GM12873 (cell line): ENCODE results near the gene ECE1.

ENCODE experiments used
- TF ChIP-seq, protein P1 (sequence below): IDR thresholded peaks from 2 replicates; pipeline ENCODE4 v1.5.1; 2012; ENCODE audit warnings: low read depth, mild to moderate bottlenecking, moderate library complexity, low read length, control low read depth; ENCODE audit not compliant: insufficient read depth; ENCODE audit errors: missing control alignments

ECE1 gene

DNA sequence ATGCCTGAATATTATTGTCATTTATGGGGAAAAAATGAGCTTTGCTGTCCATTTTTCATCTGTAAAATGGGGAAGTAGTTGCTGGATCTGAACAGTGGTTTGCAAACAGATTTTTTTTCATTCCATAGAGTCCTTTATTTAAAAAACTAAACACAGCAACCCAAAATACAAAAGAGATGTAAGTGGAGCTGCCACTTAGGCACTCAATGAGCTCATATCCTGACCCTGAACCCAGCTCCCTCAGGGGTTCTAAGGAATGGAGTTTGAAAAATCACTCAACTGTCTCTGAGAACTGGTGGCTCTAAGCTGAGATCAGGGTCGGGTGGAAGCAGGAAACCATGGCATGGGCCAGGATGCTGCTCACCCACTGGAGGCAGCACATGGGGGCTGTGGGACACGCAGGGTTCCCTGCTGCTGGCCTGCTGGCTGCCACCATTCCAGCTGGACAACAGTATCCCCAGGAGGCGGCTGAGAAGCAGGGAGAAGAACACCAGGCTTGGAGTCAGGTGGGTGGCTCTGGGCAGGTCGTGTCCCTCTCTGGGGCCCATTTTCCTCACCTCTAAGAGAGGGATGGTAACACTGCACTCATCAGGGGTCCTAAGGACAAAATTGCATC lies 9.6 kb upstream of the ECE1 start:
- TF ChIP-seq, protein P1, sequence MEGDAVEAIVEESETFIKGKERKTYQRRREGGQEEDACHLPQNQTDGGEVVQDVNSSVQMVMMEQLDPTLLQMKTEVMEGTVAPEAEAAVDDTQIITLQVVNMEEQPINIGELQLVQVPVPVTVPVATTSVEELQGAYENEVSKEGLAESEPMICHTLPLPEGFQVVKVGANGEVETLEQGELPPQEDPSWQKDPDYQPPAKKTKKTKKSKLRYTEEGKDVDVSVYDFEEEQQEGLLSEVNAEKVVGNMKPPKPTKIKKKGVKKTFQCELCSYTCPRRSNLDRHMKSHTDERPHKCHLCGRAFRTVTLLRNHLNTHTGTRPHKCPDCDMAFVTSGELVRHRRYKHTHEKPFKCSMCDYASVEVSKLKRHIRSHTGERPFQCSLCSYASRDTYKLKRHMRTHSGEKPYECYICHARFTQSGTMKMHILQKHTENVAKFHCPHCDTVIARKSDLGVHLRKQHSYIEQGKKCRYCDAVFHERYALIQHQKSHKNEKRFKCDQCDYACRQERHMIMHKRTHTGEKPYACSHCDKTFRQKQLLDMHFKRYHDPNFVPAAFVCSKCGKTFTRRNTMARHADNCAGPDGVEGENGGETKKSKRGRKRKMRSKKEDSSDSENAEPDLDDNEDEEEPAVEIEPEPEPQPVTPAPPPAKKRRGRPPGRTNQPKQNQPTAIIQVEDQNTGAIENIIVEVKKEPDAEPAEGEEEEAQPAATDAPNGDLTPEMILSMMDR: no peak

DNA sequence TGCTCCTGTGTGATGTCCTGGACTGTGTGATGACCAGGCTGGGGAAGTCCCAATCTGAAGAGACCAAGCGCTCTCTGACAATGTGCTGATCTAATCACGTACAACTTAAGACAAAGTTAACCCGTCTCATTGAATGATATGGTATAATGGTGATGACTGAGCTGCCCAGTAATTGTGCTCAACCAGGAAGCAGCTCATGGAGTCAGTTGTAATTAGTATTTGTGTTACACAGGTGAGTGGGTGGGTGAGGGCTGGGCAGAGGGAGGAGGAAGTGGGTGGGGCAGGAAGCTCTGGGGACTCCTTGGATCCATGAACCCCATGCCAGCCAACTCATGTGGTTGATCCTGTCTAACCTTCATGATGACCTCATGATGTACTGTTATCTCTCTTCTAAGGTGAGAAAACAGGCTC lies 8.7 kb upstream of the ECE1 start:
- TF ChIP-seq, protein P1: no peak

DNA sequence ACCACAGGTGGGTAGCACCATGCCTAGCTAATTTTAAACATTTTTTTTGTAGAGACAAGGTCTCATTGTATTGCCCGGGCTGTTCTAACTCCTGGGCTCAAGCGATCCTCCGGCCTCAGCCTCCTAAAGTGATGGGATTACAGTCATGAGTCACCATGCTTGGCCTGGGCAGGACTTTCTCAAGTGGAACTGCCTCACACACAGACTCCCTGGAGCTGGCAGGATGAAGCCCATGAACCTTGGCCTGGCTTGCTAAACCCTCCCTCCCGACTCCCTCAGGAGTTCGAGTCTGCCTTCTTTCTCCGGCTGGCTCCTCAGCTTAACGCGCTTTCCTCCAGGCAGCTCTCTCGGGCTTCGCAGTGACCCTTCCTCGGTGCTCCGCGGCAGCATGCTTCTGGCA lies 7.7 kb upstream of the ECE1 start:
- TF ChIP-seq, protein P1: no peak

DNA sequence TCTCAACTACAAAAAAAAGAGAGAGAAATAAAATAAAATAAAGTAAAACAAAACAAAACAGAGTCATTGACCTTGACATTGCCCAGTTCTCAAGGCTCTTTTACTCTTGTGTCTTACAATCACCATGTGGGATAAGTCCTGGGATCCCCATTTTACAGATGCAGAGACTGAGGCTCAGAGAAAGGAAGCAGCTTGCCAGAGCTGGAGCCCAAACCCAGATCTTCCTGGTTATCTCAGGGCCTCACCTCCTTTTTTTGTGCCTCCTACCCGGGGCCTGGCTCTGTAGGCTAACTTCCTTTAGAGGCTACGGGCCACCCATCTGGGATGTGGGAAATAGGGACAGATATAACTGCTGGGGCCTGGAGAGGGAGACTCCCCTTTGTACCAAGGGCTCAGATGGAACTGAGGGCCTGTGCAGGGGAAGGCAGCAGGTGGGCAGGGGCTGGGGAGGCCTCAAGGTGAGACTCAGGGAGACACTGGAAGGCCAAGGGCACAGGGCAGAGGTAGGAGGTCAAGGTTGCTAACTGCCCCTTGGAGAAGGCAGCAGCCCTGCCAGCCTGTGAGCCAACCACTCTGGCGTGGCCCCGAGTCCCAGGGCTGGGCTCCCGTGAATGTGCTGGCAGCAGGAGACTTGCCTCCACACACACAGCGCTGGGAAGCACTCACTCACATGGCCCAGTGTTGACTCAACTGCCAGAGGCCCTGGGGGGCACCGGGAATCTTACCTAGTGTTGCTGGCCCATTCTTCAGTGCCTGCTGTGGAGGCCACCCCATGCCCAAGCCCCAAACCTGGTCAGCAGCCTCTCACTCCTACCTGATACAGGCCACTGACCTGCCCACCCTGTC lies 6.5 kb upstream of the ECE1 start:
- TF ChIP-seq, protein P1: no peak

DNA sequence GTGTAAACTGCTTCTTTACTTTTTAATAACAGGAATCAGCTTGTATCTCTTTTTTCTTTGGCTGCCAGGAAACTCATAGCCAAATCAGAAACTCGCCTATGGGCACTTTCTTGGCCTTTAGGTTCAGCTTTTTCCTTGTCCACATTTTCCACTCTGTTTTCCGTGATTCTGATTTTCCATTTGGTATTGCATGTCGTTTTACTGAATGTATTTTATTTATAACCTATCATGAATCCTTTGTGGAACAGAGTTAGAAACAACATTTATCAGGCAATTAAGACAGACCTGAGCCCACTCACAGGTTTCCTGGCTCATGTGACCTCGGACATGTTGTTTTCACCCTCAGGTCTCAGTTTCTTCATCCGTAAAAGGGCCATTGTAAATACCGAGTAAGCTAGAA lies 5.3 kb upstream of the ECE1 start:
- TF ChIP-seq, protein P1: no peak

DNA sequence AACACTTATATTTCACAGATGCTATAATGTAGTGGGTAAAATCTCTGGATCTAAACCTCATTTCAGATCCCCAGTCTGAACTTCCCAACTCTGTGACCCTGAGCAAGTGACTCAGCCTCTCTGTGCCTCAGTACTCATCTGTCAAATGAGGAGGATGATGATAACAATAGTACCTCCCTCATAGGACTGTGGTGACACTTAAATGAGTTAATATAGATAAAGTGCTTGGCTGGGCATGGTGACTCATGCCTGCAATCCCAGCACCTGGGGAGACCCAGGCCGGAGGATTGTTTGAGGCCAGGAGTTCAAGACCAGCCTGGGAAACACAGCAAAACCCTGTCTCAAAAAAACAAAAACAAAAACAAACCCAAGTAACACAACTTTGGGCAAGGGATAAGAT lies 4.7 kb upstream of the ECE1 start:
- TF ChIP-seq, protein P1: no peak

DNA sequence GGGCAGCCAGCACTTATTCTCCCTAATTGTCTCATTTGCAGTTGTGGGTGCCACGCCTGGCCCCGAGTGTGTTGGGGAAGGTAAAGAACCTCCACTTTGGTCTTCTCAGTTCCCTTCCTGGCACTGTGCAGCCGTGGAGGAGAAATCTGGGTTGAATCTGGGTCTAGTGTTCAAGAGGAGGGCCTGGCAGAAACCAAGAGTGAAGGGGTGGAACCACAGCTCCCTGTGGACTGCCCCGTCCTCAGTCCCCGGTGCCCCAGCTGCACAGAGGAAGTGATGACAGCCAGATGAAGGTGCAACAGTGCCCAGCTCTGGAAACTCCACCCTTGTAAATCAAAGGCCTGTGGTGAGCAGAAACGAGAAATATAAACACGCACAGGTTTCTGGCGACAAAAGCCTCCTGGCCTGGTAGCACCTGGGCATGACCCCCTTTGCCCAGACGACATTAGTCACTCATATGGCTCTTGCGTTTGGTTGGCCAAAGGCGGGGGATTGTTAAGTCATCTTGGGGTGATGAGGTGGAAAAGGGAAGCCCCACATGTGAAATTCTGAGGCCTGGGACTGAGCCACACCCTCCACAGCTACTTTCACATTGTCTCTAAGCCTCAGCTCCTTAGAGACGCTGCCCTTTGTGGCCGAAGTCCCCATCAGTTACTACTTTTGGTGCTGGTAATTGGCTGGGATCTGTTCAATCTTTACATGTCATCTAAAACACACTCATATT lies 4.2 kb upstream of the ECE1 start:
- TF ChIP-seq, protein P1: no peak
